DOHH2 (cell line): ENCODE results near the gene WHRN.

ENCODE experiments used
- CTCF ChIP-seq: fragments of 200-600 bp; sonication (generic); IDR thresholded peaks from one replicate; pipeline ENCODE4 v1.5.1; 2014; ENCODE audit warnings: antibody characterized with exemption, mild to moderate bottlenecking, low read depth, low read length; ENCODE audit not compliant: poor library complexity, severe bottlenecking
- EZH2phosphoT487 ChIP-seq: fragments of 200-600 bp; sonication (generic); IDR thresholded peaks from 2 replicates; pipeline ENCODE4 v1.6.1; 2017; ENCODE audit warnings: borderline replicate concordance, mild to moderate bottlenecking, antibody characterized with exemption, low read length, moderate library complexity, mixed read lengths

- no peak for TF ChIP-seq CTCF
- TF ChIP-seq EZH2phosphoT487 = no peak
These were observed 7.4 kb downstream of the WHRN start for GRCh38 chr9:114497727-114498382.
